Peyer's patch (tissue), 4 donors: ENCODE results near the gene GAGE12D.
"Not testable (repeated sequence)": the region's sequence is repeated elsewhere in the genome, so short reads cannot be mapped to it uniquely, and the experiment has no call there.

ENCODE experiments used
- POLR2A ChIP-seq, 2 donors: fragments of 450-650 bp; IDR thresholded peaks; one replicate each; pipeline ENCODE4 v1.5.1; 2017; ENCODE audit warnings: antibody characterized with exemption in 2 of 2, mild to moderate bottlenecking in 2 of 2, moderate library complexity in 2 of 2
- TF ChIP-seq, protein P1 (sequence below), 6 experiments: fragments of 450-650 bp in 4 of 6; fragments of 200-600 bp in 2 of 6; sonication (generic) in 1 of 6; IDR thresholded peaks; one replicate each; pipeline ENCODE4 v1.5.1; 2017 to 2019; ENCODE audit warnings: antibody characterized with exemption in 6 of 6, mild to moderate bottlenecking in 3 of 6, moderate library complexity in 1 of 6

DNA sequence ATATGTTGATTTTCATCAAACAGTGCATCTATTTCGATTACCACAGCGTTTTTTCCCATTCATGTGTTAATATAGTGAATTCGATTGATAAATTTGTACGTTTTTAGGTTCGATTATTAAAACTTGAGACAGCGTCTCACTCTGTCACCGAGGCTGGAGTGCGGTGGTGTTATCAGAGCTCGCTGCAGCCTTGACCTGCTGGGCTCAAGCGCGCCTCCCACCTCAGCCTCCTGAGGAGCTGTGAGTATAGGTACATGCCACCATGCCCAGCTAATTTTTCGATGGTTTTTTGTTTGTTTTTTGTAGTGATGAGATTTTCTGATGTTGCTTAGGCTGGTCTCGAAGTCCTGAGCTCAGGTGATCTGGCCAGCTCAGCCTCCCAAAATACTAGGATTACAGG, 27.6 kb downstream of the GAGE12D start:
- TF ChIP-seq, protein P1, sequence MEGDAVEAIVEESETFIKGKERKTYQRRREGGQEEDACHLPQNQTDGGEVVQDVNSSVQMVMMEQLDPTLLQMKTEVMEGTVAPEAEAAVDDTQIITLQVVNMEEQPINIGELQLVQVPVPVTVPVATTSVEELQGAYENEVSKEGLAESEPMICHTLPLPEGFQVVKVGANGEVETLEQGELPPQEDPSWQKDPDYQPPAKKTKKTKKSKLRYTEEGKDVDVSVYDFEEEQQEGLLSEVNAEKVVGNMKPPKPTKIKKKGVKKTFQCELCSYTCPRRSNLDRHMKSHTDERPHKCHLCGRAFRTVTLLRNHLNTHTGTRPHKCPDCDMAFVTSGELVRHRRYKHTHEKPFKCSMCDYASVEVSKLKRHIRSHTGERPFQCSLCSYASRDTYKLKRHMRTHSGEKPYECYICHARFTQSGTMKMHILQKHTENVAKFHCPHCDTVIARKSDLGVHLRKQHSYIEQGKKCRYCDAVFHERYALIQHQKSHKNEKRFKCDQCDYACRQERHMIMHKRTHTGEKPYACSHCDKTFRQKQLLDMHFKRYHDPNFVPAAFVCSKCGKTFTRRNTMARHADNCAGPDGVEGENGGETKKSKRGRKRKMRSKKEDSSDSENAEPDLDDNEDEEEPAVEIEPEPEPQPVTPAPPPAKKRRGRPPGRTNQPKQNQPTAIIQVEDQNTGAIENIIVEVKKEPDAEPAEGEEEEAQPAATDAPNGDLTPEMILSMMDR (IDR thresholded peaks at IDR 0.05) = not testable (repeated sequence)
- not testable (repeated sequence) for TF ChIP-seq POLR2A (IDR thresholded peaks at IDR 0.05)
